ENCODE measurements around the gene SREK1.

DNA sequence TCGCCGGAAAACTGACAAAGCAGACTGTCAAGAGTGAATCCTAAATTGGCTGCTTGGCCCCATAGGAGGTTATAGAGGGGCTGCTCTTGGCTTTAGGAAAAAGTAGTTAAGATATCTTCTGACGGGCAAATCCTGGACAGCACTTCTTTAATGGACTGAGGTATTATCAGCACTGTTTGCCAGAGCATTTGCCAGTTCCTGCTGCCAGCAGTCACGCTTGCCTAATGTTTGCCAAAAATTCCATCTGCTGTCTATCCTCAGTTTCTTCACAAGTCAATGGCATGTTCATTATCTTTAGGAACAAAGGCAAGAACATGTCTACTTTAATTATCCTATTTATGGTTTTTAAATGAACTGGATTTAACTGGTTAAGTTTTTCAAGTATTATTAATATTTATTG, 25.8 kb upstream of the SREK1 start:
- TF ChIP-seq, protein P1, sequence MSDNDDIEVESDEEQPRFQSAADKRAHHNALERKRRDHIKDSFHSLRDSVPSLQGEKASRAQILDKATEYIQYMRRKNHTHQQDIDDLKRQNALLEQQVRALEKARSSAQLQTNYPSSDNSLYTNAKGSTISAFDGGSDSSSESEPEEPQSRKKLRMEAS (IDR thresholded peaks at IDR 0.05), result no peak
- TF ChIP-seq EP300 (IDR thresholded peaks at IDR 0.05; ENCODE audit: borderline replicate concordance) (no peak), EGR1 (IDR thresholded peaks at IDR 0.05) (no peak), CEBPB (IDR thresholded peaks at IDR 0.05) (no peak), USF1 (IDR thresholded peaks at IDR 0.05) (no peak), TAF1 (IDR thresholded peaks at IDR 0.05; ENCODE audit: low read depth) (no peak), RAD21 (IDR thresholded peaks at IDR 0.05; ENCODE audit: low read depth) (no peak)
- TF ChIP-seq, protein P2, sequence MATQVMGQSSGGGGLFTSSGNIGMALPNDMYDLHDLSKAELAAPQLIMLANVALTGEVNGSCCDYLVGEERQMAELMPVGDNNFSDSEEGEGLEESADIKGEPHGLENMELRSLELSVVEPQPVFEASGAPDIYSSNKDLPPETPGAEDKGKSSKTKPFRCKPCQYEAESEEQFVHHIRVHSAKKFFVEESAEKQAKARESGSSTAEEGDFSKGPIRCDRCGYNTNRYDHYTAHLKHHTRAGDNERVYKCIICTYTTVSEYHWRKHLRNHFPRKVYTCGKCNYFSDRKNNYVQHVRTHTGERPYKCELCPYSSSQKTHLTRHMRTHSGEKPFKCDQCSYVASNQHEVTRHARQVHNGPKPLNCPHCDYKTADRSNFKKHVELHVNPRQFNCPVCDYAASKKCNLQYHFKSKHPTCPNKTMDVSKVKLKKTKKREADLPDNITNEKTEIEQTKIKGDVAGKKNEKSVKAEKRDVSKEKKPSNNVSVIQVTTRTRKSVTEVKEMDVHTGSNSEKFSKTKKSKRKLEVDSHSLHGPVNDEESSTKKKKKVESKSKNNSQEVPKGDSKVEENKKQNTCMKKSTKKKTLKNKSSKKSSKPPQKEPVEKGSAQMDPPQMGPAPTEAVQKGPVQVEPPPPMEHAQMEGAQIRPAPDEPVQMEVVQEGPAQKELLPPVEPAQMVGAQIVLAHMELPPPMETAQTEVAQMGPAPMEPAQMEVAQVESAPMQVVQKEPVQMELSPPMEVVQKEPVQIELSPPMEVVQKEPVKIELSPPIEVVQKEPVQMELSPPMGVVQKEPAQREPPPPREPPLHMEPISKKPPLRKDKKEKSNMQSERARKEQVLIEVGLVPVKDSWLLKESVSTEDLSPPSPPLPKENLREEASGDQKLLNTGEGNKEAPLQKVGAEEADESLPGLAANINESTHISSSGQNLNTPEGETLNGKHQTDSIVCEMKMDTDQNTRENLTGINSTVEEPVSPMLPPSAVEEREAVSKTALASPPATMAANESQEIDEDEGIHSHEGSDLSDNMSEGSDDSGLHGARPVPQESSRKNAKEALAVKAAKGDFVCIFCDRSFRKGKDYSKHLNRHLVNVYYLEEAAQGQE (IDR thresholded peaks at IDR 0.05; ENCODE audit: low read depth), result no peak

Measured in Ishikawa (cell line).